Uterus (tissue), 4 donors: ENCODE measurements around the gene IDI2. TPM values are rescaled to one million over a fixed set of nuclear protein-coding genes. Genes with fewer than 3 reads are reported as not detected.
A peak's percentile ranks its signal among the peaks of the same experiment; 100 is the strongest.

ENCODE experiments used
- DNase-seq, 2 donors: peaks; one replicate each; pipeline ENCODE4 v3.0.0-alpha.2; 2019 to 2020
- H3K27ac ChIP-seq, 2 donors: fragments of 200-600 bp; sonication (generic); 1 replicate in 1 of 2; 2 replicates in 1 of 2; pipeline ENCODE4 v1.5.1; 2016 to 2018
- H3K27me3 ChIP-seq, 2 donors: fragments of 200-600 bp; sonication (generic); one replicate each; pipeline ENCODE4 v1.5.1; 2018 to 2019; ENCODE audit warnings: control low read depth in 1 of 2
- H3K36me3 ChIP-seq, 2 donors: fragments of 200-600 bp; sonication (generic); one replicate each; pipeline ENCODE4 v1.5.1; 2019; ENCODE audit warnings: control low read depth in 1 of 2
- H3K4me1 ChIP-seq, 2 donors: fragments of 200-600 bp; sonication (generic); one replicate each; pipeline ENCODE4 v1.5.1; 2018 to 2019; ENCODE audit warnings: control low read depth in 1 of 2
- H3K4me3 ChIP-seq, 2 donors: fragments of 200-600 bp; sonication (generic); 1 replicate in 1 of 2; 2 replicates in 1 of 2; pipeline ENCODE4 v1.5.1; 2018 to 2019; ENCODE audit warnings: mild to moderate bottlenecking in 1 of 2
- H3K9me3 ChIP-seq, 2 donors: fragments of 200-600 bp; sonication (generic); one replicate each; pipeline ENCODE4 v1.5.1; 2019; ENCODE audit warnings: control low read depth in 1 of 2
- POLR2A ChIP-seq, 2 donors: fragments of 450-650 bp; IDR thresholded peaks; one replicate each; pipeline ENCODE4 v1.6.1; 2016; ENCODE audit warnings: antibody characterized with exemption in 2 of 2, mild to moderate bottlenecking in 1 of 2, moderate library complexity in 1 of 2
- intact Hi-C: fragments of 100-400 bp; cut with DNase I; formaldehyde crosslinking; loops from one replicate; pipeline ENCODE4 v1.15.1; 2023; ENCODE audit warnings: low total_unique reads
- total RNA-seq, 4 donors: library from RNA; depleted of rRNA in 3 of 4; stranded (reverse); fragments of >200 nt in 3 of 4; gene quantifications; one replicate each; pipeline versions ENCODE4 v1.1.0 to v1.2.4, GENCODE V29; 2014 to 2023
- TF ChIP-seq, protein P1 (sequence below), 4 experiments: fragments of 200-600 bp in 2 of 4; fragments of 450-650 bp in 2 of 4; sonication (generic) in 2 of 4; IDR thresholded peaks; one replicate each; pipeline ENCODE4 v1.5.1; 2016 to 2019; ENCODE audit warnings: antibody characterized with exemption in 4 of 4, mild to moderate bottlenecking in 2 of 4, moderate library complexity in 1 of 4
- donor health status: DM: yes; HTN: yes; CAD: no.

The IDI2 gene
- total RNA-seq, 4 donors from 2014 or later: not detected

DNA sequence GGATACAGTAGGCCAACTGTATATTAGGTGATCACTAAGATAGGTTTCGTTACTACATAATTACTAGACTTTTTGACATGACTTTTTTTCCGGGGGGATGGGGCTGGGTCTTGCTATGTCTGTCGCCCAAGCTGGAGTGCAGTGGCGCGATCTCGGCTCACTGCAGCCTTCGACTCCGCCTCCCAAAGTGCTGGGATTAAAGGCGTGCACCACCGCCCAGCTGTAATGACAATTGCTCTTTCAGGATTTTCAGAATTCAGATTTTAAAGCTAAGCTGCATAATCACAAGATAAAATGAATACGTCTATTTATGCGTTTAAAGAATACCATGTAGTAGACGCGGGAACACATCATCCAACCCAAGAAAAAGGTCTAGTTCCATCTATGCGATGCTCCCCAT lies 22.3 kb upstream of the IDI2 start:
- Histone ChIP-seq H3K27me3 (no peaks in the 10 kb centered on the region), H3K36me3 (no peaks in the 10 kb centered on the region), H3K9me3 (no peaks in the 10 kb centered on the region), H3K27ac (peak overlapping the region; percentile 99), H3K4me1 (peaks cover 0 to 5% of the 10 kb centered on the region in 2 donors), H3K4me3 (peak overlapping the region; percentile 82 to 92)
- intact Hi-C loops: no loop called here
- no peak for DNase-seq
- TF ChIP-seq, protein P1, sequence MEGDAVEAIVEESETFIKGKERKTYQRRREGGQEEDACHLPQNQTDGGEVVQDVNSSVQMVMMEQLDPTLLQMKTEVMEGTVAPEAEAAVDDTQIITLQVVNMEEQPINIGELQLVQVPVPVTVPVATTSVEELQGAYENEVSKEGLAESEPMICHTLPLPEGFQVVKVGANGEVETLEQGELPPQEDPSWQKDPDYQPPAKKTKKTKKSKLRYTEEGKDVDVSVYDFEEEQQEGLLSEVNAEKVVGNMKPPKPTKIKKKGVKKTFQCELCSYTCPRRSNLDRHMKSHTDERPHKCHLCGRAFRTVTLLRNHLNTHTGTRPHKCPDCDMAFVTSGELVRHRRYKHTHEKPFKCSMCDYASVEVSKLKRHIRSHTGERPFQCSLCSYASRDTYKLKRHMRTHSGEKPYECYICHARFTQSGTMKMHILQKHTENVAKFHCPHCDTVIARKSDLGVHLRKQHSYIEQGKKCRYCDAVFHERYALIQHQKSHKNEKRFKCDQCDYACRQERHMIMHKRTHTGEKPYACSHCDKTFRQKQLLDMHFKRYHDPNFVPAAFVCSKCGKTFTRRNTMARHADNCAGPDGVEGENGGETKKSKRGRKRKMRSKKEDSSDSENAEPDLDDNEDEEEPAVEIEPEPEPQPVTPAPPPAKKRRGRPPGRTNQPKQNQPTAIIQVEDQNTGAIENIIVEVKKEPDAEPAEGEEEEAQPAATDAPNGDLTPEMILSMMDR (IDR thresholded peaks at IDR 0.05): no peak
- no peak for TF ChIP-seq POLR2A (IDR thresholded peaks at IDR 0.05)

DNA sequence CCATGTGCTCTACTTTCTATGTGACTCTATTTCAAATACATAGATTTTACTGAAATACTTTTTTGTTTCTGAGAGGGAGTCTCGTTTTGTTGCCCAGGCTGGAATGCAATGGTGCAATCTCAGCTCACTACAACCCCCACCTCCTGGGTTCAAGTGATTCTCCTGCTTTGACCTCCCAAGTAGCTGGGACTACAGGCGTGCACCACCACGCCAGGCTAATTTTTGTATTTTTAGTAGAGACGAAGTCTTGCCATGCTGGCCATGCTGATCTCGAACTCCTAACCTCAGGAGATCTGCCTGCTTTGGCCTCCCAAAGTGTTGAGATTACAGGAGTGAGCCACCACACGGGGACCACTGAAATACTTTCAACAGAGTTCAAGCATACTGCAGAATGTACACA lies 19.8 kb upstream of the IDI2 start:
- Histone ChIP-seq H3K9me3 (no peaks in the 10 kb centered on the region), H3K4me3 (no peak overlapping the region), H3K27ac (no peak overlapping the region), H3K4me1 (peaks cover 0 to 5% of the 10 kb centered on the region in 2 donors), H3K36me3 (no peaks in the 10 kb centered on the region), H3K27me3 (no peaks in the 10 kb centered on the region)
- no peak for TF ChIP-seq POLR2A (IDR thresholded peaks at IDR 0.05)
- TF ChIP-seq, protein P1 (IDR thresholded peaks at IDR 0.05): no peak
- intact Hi-C loops: no loop called here
- DNase-seq: no peak

DNA sequence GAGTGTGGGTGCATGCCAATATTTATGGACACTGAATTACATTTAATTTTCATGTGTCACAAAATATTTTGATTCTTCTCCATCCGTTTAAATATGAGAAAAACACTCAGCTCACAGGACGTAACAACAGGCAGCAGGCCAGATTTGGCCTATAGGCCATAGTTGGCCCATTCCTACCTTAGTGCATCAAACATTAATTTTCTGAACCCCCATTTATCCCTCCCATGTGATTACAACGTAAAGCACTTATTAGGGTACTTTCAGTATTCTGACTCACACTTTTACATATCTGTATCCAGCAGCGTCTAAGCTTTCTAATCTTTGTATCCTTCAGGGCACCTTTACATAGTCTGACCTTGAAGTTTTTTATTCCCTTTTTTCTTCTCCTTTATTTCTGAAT lies 19.3 kb upstream of the IDI2 start:
- intact Hi-C loops: no loop called here

DNA sequence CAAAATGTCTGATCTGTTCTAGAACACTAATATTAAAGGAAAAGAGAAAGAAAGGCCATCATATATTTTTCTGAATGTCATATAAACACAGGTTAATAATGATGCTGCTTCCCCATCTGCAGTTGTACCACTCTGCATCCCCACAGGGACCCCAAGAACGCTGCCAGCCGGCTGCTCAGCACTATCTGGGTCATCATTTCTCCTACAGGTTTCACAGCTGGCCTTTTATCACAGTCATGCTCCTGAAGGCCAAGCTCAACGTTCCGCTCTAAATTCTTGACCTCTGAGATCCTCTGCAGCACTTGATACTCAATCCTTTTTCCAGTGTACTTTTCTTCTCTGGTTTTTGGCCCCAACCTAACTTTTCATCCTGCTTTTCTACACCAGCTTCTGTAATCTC lies 18.5 kb upstream of the IDI2 start:
- Histone ChIP-seq H3K36me3 (no peaks in the 10 kb centered on the region), H3K27me3 (no peaks in the 10 kb centered on the region), H3K27ac (peak overlapping the region; percentile 41 to 67), H3K9me3 (no peaks in the 10 kb centered on the region), H3K4me3 (no peak overlapping the region), H3K4me1 (peaks cover 0 to 5% of the 10 kb centered on the region in 2 donors)
- intact Hi-C loops: no loop called here
- TF ChIP-seq, protein P1 (IDR thresholded peaks at IDR 0.05): no peak
- TF ChIP-seq POLR2A (IDR thresholded peaks at IDR 0.05): no peak
- no peak for DNase-seq

More for the DNA sequence above, 19.3 kb upstream of the IDI2 start:
- Histone ChIP-seq H3K27ac (peak overlapping the region in 1 of 2 donors; percentile 67), H3K27me3 (no peaks in the 10 kb centered on the region), H3K9me3 (no peaks in the 10 kb centered on the region), H3K4me1 (peaks cover 0 to 5% of the 10 kb centered on the region in 2 donors), H3K4me3 (no peak overlapping the region), H3K36me3 (no peaks in the 10 kb centered on the region)
- TF ChIP-seq POLR2A (IDR thresholded peaks at IDR 0.05): no peak
- TF ChIP-seq, protein P1 (IDR thresholded peaks at IDR 0.05): no peak
- no peak for DNase-seq

DNA sequence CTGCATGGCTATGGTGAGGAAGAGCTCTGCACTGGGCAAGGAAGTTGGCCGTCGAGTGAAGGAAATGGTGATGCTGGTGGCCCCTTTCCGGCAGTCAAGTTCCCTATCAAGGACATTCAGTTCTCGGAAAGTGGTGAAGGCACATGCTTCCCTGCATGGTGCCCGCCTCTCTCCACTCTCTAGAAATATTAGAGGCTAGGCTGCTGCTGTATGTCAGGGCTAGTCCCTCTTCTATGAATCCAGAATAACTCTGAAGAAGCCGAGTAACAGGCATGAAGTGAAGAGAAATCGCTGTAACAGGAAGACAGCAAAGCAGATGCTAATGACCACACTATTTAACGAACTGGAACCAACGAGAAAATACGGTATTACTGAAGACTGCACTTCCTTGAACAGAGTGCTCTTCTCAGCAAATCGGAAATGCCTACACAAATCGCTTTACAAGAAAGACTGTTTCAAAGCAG lies 17.9 kb upstream of the IDI2 start:
- peak overlapping the region; percentile 41 to 67 for H3K27ac ChIP-seq
- peak in 1 of 2 donors; percentile 36 for DNase-seq
- TF ChIP-seq, protein P1 (IDR thresholded peaks at IDR 0.05): no peak
- TF ChIP-seq POLR2A (IDR thresholded peaks at IDR 0.05): peak in 1 of 2 donors; percentile 45

More for the DNA sequence above, 17.9 kb upstream of the IDI2 start:
- Histone ChIP-seq H3K4me1 (peaks cover 0 to 5% of the 10 kb centered on the region in 2 donors), H3K4me3 (no peak overlapping the region), H3K9me3 (no peaks in the 10 kb centered on the region), H3K36me3 (no peaks in the 10 kb centered on the region), H3K27me3 (no peaks in the 10 kb centered on the region)
- intact Hi-C loops: no loop called here
